Right lobe of liver (tissue), 6 donors: ENCODE results near the gene REXO4. TPM values are rescaled to one million over a fixed set of nuclear protein-coding genes. Genes with fewer than 3 reads are reported as not detected.

Experiments used
- ATAC-seq, 4 donors: fragments of 200-7000 bp; cut with Tn5 transposase; one replicate each; pipeline ENCODE4 v1.9.1; 2020; ENCODE audit warnings: mild to moderate bottlenecking in 4 of 4, moderate library complexity in 4 of 4
- DNase-seq, 3 donors: peaks; one replicate each; pipeline ENCODE4 v3.0.0-alpha.2; 2020
- H3K27ac ChIP-seq, 3 donors: fragments of 200-600 bp; one replicate each; pipeline ENCODE4 v1.8.0; 2022
- H3K27me3 ChIP-seq, 2 donors: fragments of 200-600 bp; one replicate each; pipeline ENCODE4 v1.8.0; 2022
- H3K36me3 ChIP-seq, 4 donors: fragments of 200-600 bp; sonication (generic) in 1 of 4; one replicate each; pipeline versions ENCODE4 v1.5.1 to v1.8.0; 2017 to 2022; ENCODE audit warnings: control low read depth in 1 of 4
- H3K4me1 ChIP-seq, 4 donors: fragments of 200-600 bp; sonication (generic) in 1 of 4; one replicate each; pipeline versions ENCODE4 v1.5.1 to v1.8.0; 2017 to 2022; ENCODE audit warnings: control low read depth in 1 of 4
- H3K4me3 ChIP-seq, 3 donors: fragments of 200-600 bp; one replicate each; pipeline ENCODE4 v1.8.0; 2022
- H3K9me3 ChIP-seq, 4 donors: fragments of 200-600 bp; sonication (generic) in 1 of 4; one replicate each; pipeline versions ENCODE4 v1.5.1 to v1.8.0; 2017 to 2022; ENCODE audit warnings: control low read depth in 1 of 4
- CTCF ChIP-seq, 4 donors: fragments of 200-600 bp in 3 of 4; fragments of 450-650 bp in 1 of 4; IDR thresholded peaks; one replicate each; pipeline versions ENCODE4 v1.5.1 to v1.8.0; 2016 to 2022; ENCODE audit warnings: antibody characterized with exemption in 4 of 4, mild to moderate bottlenecking in 2 of 4
- POLR2A ChIP-seq: fragments of 450-650 bp; IDR thresholded peaks from one replicate; pipeline ENCODE4 v1.6.1; 2017; ENCODE audit warnings: antibody characterized with exemption, mild to moderate bottlenecking
- WGBS: methylation state at CpG from one replicate; pipeline ENCODE4 v1.1.6; 2018; ENCODE audit warnings: low coverage, low lambda C conversion rate; ENCODE audit not compliant: insufficient coverage; ENCODE audit errors: missing lambda C conversion rate; 5-methylcytosine and 5-hydroxymethylcytosine counted together
- intact Hi-C, 2 donors: fragments of 100-400 bp; cut with DNase I; formaldehyde crosslinking; loops; one replicate each; pipeline versions ENCODE4 v1.11.2 to v1.14.1; 2022
- total RNA-seq, 6 experiments: library from RNA; depleted of rRNA in 2 of 6; stranded (reverse); fragments of >200 nt in 2 of 6; fragmentation: NEBNext Ultra II Directional in 3 of 6; extraction: Animal tissue kit (Norgen Biotek cat#: 25700) in 3 of 6; gene quantifications; one replicate each; pipeline versions ENCODE4 v1.1.0 to v1.2.4, GENCODE V29; 2016 to 2023
- donor health status: DM: no; HTN: yes; CAD: no.
- donor health status: DM: no; HTN: no; CAD: no.
- donor health status: DM: no; HTN: no; CAD: no.
- donor health status: DM: no; HTN: yes; CAD: no.
- donor health status: DM: no; HTN: yes; CAD: no.

The REXO4 gene
- total RNA-seq, 6 experiments from 2014 or later = 9.5 to 19.9 (median 12.0) TPM

GRCh38 chr9:133445293-133445969 lies 27.6 kb upstream of the REXO4 start:
- no peaks in the 10 kb centered on the region for H3K9me3 ChIP-seq
- H3K27me3 ChIP-seq = no peaks in the 10 kb centered on the region
- H3K4me1 ChIP-seq = peaks cover 0 to 13% (median 6%) of the 10 kb centered on the region in 4 donors
- TF ChIP-seq POLR2A (no peak), CTCF (IDR thresholded peaks at IDR 0.05) (no peak)
- WGBS = 38% methylated on average over 1 of the region's 23 CpGs
- no peak overlapping the region for H3K4me3 ChIP-seq
- H3K27ac ChIP-seq = no peak overlapping the region
- DNase-seq = no peak
- intact Hi-C loops = no loop called here
- H3K36me3 ChIP-seq = no peaks in the 10 kb centered on the region
- ATAC-seq = no peak

- TF ChIP-seq POLR2A (no peak), CTCF (IDR thresholded peaks at IDR 0.05) (no peak)
- no peaks in the 10 kb centered on the region for H3K36me3 ChIP-seq
- H3K4me3 ChIP-seq = no peak overlapping the region
- peaks cover 0 to 12% (median 6%) of the 10 kb centered on the region in 4 donors for H3K4me1 ChIP-seq
- WGBS = no CpG with 5 or more reads among the region's 8 CpGs
- no peak for ATAC-seq
- no peaks in the 10 kb centered on the region for H3K27me3 ChIP-seq
- no peak overlapping the region for H3K27ac ChIP-seq
- no peak for DNase-seq
- intact Hi-C loops = no loop called here
- no peaks in the 10 kb centered on the region for H3K9me3 ChIP-seq
Measured at GRCh38 chr9:133443982-133444381, 26.2 kb upstream of the REXO4 start.

GRCh38 chr9:133443248-133443647 lies 25.4 kb upstream of the REXO4 start:
- Histone ChIP-seq H3K4me1 (peaks cover 0 to 5% (median 2%) of the 10 kb centered on the region in 4 donors), H3K27ac (no peak overlapping the region), H3K4me3 (no peak overlapping the region), H3K36me3 (no peaks in the 10 kb centered on the region), H3K27me3 (no peaks in the 10 kb centered on the region), H3K9me3 (no peaks in the 10 kb centered on the region)
- WGBS = 93% methylated on average over 3 of the region's 15 CpGs
- TF ChIP-seq CTCF (IDR thresholded peaks at IDR 0.05) (no peak), POLR2A (no peak)
- ATAC-seq = no peak
- intact Hi-C loops = no loop called here
- no peak for DNase-seq

- Histone ChIP-seq H3K9me3 (no peaks in the 10 kb centered on the region), H3K4me3 (no peak overlapping the region), H3K36me3 (no peaks in the 10 kb centered on the region), H3K4me1 (no peaks in the 10 kb centered on the region), H3K27me3 (no peaks in the 10 kb centered on the region), H3K27ac (no peak overlapping the region)
- DNase-seq (no peak), ATAC-seq (no peak)
- intact Hi-C loops = no loop called here
- 73% methylated on average over 2 of the region's 5 CpGs for WGBS
- TF ChIP-seq CTCF (IDR thresholded peaks at IDR 0.05) = no peak
- TF ChIP-seq POLR2A = no peak
Measured at GRCh38 chr9:133441571-133441970, 23.8 kb upstream of the REXO4 start.
